Measurements from ENCODE around the gene ARMCX2.

The ARMCX2 gene

DNA sequence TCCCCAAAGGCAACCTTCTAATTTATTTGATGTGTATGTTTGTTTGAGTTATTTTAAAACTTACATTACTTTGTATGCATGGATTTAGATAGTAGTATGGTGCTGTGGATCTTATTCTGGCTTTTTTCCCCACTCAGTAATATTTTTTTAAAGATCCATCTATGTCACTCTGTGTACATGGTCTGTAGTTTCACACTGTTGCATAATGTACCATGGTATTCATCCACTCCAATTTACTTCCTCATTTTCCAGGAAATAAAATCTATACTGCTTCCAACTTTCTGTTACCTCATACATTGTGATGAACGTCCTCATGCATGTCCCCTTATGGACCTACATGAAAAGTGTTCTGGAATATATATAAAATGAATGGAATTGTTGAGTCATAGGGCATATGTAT lies 17.6 kb downstream of the ARMCX2 start:
- TF ChIP-seq, protein P1, sequence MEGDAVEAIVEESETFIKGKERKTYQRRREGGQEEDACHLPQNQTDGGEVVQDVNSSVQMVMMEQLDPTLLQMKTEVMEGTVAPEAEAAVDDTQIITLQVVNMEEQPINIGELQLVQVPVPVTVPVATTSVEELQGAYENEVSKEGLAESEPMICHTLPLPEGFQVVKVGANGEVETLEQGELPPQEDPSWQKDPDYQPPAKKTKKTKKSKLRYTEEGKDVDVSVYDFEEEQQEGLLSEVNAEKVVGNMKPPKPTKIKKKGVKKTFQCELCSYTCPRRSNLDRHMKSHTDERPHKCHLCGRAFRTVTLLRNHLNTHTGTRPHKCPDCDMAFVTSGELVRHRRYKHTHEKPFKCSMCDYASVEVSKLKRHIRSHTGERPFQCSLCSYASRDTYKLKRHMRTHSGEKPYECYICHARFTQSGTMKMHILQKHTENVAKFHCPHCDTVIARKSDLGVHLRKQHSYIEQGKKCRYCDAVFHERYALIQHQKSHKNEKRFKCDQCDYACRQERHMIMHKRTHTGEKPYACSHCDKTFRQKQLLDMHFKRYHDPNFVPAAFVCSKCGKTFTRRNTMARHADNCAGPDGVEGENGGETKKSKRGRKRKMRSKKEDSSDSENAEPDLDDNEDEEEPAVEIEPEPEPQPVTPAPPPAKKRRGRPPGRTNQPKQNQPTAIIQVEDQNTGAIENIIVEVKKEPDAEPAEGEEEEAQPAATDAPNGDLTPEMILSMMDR (conservative IDR thresholded peaks at IDR 0.05): no peak
- TF ChIP-seq ZFX (IDR thresholded peaks at IDR 0.05): no peak
- H3K27ac ChIP-seq: no peak overlapping the region

DNA sequence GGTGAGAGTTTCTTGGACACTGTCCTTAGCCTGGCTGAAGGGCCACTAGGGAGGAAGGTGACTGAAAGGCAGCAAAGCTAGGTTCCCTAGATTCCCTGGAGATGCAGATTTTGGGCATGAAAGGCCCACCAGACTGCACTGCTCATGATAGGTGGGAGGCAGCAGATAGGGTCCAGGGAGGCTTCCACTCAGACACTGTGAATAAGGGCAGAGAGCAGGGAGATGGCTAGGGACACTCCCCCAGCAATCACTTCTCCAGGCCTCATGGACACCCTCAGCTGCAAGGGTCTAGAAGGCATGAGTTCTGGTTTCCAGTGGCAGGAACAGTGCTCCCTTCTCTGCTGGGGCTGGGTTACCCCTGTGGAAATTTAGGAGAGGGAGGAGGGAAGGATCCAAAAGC lies 20.1 kb downstream of the ARMCX2 start:
- no peak for TF ChIP-seq ZFX (IDR thresholded peaks at IDR 0.05)
- TF ChIP-seq, protein P1 (conservative IDR thresholded peaks at IDR 0.05): no peak
- no peak overlapping the region for H3K27ac ChIP-seq

DNA sequence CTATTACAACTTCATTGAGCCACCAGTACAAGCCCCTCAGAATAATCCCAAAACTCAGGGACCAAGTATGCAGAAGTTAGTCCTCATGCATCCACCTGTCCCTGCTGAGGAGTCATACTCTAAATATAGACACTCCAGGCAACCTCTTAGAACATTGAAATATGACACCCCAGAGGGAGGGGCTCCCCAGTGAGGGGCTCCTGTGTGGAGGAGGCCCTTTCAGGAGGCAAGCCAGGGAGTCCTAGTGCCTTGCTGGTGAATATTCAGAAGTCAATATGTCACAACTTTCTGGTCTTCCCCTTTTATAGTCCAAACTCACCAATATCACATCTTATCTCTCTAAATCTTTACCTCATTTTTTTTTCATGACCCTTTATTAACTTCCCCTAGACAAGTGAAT lies 40.3 kb downstream of the ARMCX2 start:
- TF ChIP-seq, protein P1 (conservative IDR thresholded peaks at IDR 0.05): no peak
- TF ChIP-seq ZFX (IDR thresholded peaks at IDR 0.05): no peak
- no peak overlapping the region for H3K27ac ChIP-seq

DNA sequence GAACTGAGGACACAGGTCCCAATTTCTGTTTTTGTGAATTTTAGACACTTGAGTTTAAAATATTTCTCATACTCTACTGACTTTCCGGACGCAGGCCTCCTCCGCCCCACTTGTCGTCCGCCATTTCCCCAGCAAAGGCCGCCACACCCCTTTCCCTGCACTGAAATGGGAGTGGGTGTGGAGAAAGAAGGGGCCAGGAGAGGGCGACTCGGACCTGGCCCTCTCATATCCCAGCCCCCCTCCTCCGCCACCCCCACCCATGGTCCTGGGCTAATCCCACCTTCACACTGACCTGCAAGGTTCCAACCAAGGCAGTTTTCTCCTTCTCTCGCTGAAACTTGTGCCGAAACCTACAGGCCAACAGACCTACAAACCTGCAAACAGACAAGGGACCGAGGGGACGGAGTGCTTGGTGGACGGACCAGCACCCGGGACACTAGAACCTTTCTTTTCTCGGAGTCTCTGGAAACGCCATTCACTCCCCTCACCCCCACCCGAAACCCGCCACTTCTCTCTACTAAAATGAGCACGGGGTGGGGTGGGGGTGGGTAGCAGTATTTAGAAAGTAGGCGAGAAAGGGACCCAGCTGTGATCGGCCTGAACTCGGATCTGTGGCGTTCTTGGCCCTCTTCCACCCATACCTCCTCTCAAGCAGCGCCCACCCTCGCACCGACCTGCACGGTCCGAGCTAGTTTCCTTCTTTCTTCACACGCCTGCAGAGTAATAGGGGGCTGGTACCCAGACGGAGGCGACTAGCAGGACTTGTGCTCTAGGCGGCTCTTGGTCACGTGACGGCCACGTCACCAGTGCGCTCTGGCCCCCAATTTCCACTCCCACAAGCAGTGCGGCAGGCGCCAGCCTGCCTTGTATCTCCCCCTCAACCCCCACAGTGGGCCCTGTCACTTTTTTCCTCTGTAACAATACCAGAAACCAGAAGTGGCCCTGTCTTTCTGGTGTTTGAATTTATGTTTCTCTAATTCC lies 42.1 kb downstream of the ARMCX2 start, which contains the start of gene ARMCX6:
ARMCX6 (minus strand) TSS at position 790 of the 981 bp plus-strand sequence. CDS start 1,380 bp downstream, outside the sequence.
- peak within 1 kb of the TSS; percentile 91 for H3K27ac ChIP-seq
- TF ChIP-seq ZFX (IDR thresholded peaks at IDR 0.05): no peak
- TF ChIP-seq, protein P1 (conservative IDR thresholded peaks at IDR 0.05): peak; percentile 58

DNA sequence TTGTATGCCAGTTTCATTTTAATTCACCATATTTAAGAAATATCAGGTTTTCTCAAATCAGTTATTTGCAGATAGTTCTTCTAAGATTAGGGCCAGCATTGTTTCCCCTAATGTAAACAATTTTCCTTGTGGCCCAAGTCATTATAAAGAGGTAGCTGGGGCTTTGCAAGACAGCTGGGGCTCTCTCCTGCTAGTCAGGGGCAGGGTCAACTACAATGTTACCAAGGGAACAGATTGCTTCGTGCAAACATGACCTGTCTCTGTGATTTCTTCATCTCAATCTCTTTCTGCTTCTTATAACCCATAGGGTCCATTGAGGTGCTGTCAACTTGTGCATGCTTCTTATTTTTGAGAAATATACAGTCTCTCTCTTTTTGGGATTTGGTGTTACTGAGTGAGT lies 53.9 kb downstream of the ARMCX2 start:
- TF ChIP-seq, protein P1 (conservative IDR thresholded peaks at IDR 0.05): no peak
- no peak for TF ChIP-seq ZFX (IDR thresholded peaks at IDR 0.05)
- H3K27ac ChIP-seq: no peak overlapping the region
